ENCODE measurements around the gene MN1.

Gene MN1

DNA sequence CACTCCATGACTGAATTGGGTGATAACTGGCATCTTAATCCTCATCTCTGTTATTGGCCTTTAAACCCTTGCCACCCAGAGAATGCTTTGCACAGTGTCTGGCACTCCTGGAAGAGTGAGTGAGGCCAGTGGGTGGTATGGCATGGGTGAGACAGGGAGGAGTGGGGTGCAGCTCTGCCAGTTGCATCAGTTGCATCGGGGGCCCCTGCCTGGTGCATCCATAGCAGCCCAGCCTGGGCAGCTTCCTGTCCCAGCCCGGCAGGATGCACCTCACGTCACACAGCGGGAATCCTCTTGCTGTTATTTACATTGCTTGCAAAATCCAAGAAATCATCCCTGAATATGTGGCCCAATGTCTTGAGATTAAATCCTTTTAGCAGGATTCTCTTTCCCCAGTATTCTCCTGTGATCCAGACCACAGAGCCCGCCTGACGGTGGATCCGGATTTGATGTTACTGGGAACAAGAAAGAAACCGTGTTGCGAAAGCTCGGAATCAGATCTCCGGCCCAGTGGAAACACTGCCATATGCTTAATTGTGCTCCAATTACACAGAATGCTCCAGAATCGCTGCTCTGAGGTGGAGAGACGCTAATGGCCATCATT, 37.6 kb upstream of the MN1 start:
- Histone ChIP-seq H3K36me3 (ENCODE audit: control insufficient read depth, low read length) (no peaks in the 10 kb centered on the region), H3K4me3 (ENCODE audit: low read length) (no peak overlapping the region), H3K9me3 (ENCODE audit: control insufficient read depth, insufficient read depth, low read length) (no peaks in the 10 kb centered on the region), H4K20me1 (ENCODE audit: control insufficient read depth, insufficient read depth, low read depth, low read length) (no peaks in the 10 kb centered on the region), H3K27me3 (ENCODE audit: control insufficient read depth, low read length) (no peaks in the 10 kb centered on the region), H3K79me2 (ENCODE audit: control insufficient read depth, low read length) (no peaks in the 10 kb centered on the region), H3K4me2 (ENCODE audit: low read length) (no peak overlapping the region), H3K9me2 (replicated peaks; ENCODE audit: control insufficient read depth, low read length) (no peaks in the 10 kb centered on the region), H3F3A (ENCODE audit: control insufficient read depth, insufficient read depth) (no peaks in the 10 kb centered on the region), H3K4me1 (ENCODE audit: control insufficient read depth, low read length) (no peaks in the 10 kb centered on the region), H3K27ac (ENCODE audit: low read depth, low read length) (no peak overlapping the region)
- no peak for TF ChIP-seq EZH2phosphoT487 (IDR thresholded peaks at IDR 0.05; ENCODE audit: borderline replicate concordance, low read length)
- TF ChIP-seq, protein P1, sequence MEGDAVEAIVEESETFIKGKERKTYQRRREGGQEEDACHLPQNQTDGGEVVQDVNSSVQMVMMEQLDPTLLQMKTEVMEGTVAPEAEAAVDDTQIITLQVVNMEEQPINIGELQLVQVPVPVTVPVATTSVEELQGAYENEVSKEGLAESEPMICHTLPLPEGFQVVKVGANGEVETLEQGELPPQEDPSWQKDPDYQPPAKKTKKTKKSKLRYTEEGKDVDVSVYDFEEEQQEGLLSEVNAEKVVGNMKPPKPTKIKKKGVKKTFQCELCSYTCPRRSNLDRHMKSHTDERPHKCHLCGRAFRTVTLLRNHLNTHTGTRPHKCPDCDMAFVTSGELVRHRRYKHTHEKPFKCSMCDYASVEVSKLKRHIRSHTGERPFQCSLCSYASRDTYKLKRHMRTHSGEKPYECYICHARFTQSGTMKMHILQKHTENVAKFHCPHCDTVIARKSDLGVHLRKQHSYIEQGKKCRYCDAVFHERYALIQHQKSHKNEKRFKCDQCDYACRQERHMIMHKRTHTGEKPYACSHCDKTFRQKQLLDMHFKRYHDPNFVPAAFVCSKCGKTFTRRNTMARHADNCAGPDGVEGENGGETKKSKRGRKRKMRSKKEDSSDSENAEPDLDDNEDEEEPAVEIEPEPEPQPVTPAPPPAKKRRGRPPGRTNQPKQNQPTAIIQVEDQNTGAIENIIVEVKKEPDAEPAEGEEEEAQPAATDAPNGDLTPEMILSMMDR (IDR thresholded peaks at IDR 0.05; ENCODE audit: low read depth, low read length, poor library complexity, severe bottlenecking), result no peak

DNA sequence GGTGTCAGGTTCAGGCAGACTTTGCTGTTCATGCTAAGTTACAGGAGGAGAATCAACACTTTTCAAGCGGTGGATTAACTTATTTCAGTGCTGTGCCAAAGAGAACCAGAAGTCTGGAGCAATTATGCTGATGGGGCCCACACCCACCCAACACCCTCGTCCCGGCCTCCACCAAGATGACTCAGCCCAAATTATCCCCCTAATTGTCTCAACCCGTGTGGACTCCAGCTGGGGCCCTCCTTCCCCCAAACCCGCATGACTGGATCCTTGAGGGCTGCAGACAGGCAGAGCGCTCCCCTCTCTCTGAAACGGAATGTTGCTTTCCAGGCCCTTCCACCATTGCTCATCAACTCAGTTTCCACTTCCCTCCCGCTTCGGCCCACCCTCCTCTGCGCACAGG, 34.6 kb upstream of the MN1 start:
- TF ChIP-seq EZH2phosphoT487 (IDR thresholded peaks at IDR 0.05; ENCODE audit: borderline replicate concordance, low read length), result no peak
- TF ChIP-seq, protein P1 (IDR thresholded peaks at IDR 0.05; ENCODE audit: low read depth, low read length, poor library complexity, severe bottlenecking), result no peak
- no peaks in the 10 kb centered on the region for H3K9me3 ChIP-seq (ENCODE audit: control insufficient read depth, insufficient read depth, low read length)
- no peaks in the 10 kb centered on the region for H3K4me1 ChIP-seq (ENCODE audit: control insufficient read depth, low read length)
- H3K79me2 ChIP-seq (ENCODE audit: control insufficient read depth, low read length), result no peaks in the 10 kb centered on the region
- no peak overlapping the region for H3K4me2 ChIP-seq (ENCODE audit: low read length)
- no peaks in the 10 kb centered on the region for H3F3A ChIP-seq (ENCODE audit: control insufficient read depth, insufficient read depth)
- no peaks in the 10 kb centered on the region for H4K20me1 ChIP-seq (ENCODE audit: control insufficient read depth, insufficient read depth, low read depth, low read length)
- no peak overlapping the region for H3K27ac ChIP-seq (ENCODE audit: low read depth, low read length)
- H3K9me2 ChIP-seq (replicated peaks; ENCODE audit: control insufficient read depth, low read length), result no peaks in the 10 kb centered on the region
- H3K4me3 ChIP-seq (ENCODE audit: low read length), result no peak overlapping the region
- no peaks in the 10 kb centered on the region for H3K36me3 ChIP-seq (ENCODE audit: control insufficient read depth, low read length)
- no peaks in the 10 kb centered on the region for H3K27me3 ChIP-seq (ENCODE audit: control insufficient read depth, low read length)

DNA sequence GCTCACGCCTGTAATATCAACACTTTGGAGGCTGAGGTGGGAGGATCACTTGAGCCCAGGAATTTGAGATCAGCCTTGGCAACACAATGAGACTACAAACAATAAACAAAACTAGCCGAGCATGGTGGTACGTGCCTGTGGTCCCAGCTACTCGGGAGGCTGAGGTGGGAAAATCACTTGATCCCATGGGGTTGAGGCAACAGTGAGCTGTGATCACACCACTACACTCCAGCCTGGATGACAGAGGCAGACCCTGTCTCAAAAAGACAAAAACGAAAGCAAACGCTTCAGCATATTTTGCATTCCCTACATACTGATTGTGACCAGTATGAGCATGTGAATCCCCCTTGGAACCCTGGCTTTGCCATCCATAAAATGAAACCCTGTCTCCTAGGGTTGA, 33.9 kb upstream of the MN1 start:
- TF ChIP-seq, protein P1 (IDR thresholded peaks at IDR 0.05; ENCODE audit: low read depth, low read length, poor library complexity, severe bottlenecking), result no peak
- Histone ChIP-seq H3K4me2 (ENCODE audit: low read length) (no peak overlapping the region), H3K9me3 (ENCODE audit: control insufficient read depth, insufficient read depth, low read length) (no peaks in the 10 kb centered on the region), H3K36me3 (ENCODE audit: control insufficient read depth, low read length) (no peaks in the 10 kb centered on the region), H3K79me2 (ENCODE audit: control insufficient read depth, low read length) (no peaks in the 10 kb centered on the region), H3F3A (ENCODE audit: control insufficient read depth, insufficient read depth) (no peaks in the 10 kb centered on the region), H3K4me1 (ENCODE audit: control insufficient read depth, low read length) (no peaks in the 10 kb centered on the region), H3K9me2 (replicated peaks; ENCODE audit: control insufficient read depth, low read length) (no peaks in the 10 kb centered on the region), H3K4me3 (ENCODE audit: low read length) (no peak overlapping the region), H3K27me3 (ENCODE audit: control insufficient read depth, low read length) (no peaks in the 10 kb centered on the region), H4K20me1 (ENCODE audit: control insufficient read depth, insufficient read depth, low read depth, low read length) (no peaks in the 10 kb centered on the region), H3K27ac (ENCODE audit: low read depth, low read length) (no peak overlapping the region)

Data from DOHH2 (cell line).